ENCODE data around the gene MAP2K4.

DNA sequence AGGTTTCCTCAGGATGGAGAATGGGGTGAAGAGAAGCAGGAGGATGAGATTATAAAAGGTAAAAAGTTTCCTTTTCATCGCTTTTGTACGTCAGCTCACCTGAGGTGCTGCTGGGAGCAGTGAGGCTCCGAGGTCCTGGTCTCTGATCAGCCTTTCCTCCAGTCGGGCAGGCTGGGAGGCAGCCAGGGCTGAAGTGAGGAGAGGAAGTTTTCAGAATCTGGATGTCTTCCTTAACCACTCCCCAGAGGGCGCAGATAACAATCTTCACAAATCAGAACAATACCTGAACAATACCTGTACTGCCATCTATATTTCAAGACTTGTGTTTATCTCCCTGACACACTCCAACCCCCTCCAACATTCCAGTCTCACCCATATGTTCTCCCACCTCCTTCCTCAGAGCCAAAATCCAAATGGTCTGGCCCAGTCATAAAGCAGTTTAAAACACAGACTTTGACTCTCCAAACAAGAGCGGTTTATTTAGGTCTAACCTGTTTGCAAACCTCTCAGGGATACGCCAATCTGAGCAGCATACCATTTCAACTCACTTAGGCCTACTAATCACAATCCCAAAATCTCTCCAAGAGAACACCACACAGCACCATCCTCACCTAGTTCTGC lies 30.2 kb upstream of the MAP2K4 start:
- TF ChIP-seq, protein P1, sequence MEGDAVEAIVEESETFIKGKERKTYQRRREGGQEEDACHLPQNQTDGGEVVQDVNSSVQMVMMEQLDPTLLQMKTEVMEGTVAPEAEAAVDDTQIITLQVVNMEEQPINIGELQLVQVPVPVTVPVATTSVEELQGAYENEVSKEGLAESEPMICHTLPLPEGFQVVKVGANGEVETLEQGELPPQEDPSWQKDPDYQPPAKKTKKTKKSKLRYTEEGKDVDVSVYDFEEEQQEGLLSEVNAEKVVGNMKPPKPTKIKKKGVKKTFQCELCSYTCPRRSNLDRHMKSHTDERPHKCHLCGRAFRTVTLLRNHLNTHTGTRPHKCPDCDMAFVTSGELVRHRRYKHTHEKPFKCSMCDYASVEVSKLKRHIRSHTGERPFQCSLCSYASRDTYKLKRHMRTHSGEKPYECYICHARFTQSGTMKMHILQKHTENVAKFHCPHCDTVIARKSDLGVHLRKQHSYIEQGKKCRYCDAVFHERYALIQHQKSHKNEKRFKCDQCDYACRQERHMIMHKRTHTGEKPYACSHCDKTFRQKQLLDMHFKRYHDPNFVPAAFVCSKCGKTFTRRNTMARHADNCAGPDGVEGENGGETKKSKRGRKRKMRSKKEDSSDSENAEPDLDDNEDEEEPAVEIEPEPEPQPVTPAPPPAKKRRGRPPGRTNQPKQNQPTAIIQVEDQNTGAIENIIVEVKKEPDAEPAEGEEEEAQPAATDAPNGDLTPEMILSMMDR (IDR thresholded peaks at IDR 0.05): no peak
- no peak for TF ChIP-seq POLR2A (IDR thresholded peaks at IDR 0.05)

Measured in prostate gland (tissue), 2 donors.